GM11168 (cell line): Measurements from ENCODE around the gene SLC6A7.
"Not testable (repeated sequence)": the region's sequence is repeated elsewhere in the genome, so short reads cannot be mapped to it uniquely, and the experiment has no call there.

Source experiments
- in situ Hi-C: fragments of 300-500 bp; cut with MboI; formaldehyde crosslinking; loops from one replicate; pipeline ENCODE4 v1.12.0; 2022; ENCODE audit warnings: low sequenced_read_pairs; ENCODE audit not compliant: unreplicated experiment

Gene SLC6A7

GRCh38 chr5:150210644-150211043, 20.8 kb downstream of the SLC6A7 start:
- in situ Hi-C loops, result no loop called here

- in situ Hi-C loops, result no loop called here
Measured at GRCh38 chr5:150211156-150212030, 21.5 kb downstream of the SLC6A7 start.

- in situ Hi-C loops, result no loop called here
Measured at GRCh38 chr5:150213530-150213929, 23.7 kb downstream of the SLC6A7 start.

GRCh38 chr5:150214289-150214688, 24.4 kb downstream of the SLC6A7 start:
- in situ Hi-C loops, result no loop called here

- in situ Hi-C loops, result no loop called here
Measured at GRCh38 chr5:150215979-150216944, 26.4 kb downstream of the SLC6A7 start.

- in situ Hi-C loops, result no loop called here
Measured at GRCh38 chr5:150217038-150217437, 27.2 kb downstream of the SLC6A7 start.

GRCh38 chr5:150217873-150218692, 28.2 kb downstream of the SLC6A7 start:
- in situ Hi-C loops, result no loop called here

- in situ Hi-C loops, result no loop called here
Measured at GRCh38 chr5:150218693-150219035, 28.8 kb downstream of the SLC6A7 start.

GRCh38 chr5:150219142-150219541, 29.3 kb downstream of the SLC6A7 start:
- in situ Hi-C loops, result no loop called here

GRCh38 chr5:150219861-150220260, 30.0 kb downstream of the SLC6A7 start:
- in situ Hi-C loops, result no loop called here

GRCh38 chr5:150221471-150221870, 31.6 kb downstream of the SLC6A7 start:
- in situ Hi-C loops, result no loop called here

GRCh38 chr5:150222906-150223305, 33.0 kb downstream of the SLC6A7 start:
- in situ Hi-C loops, result no loop called here

GRCh38 chr5:150223474-150223873, 33.6 kb downstream of the SLC6A7 start:
- in situ Hi-C loops, result no loop called here

- in situ Hi-C loops, result no loop called here
Measured at GRCh38 chr5:150224483-150225027, 34.7 kb downstream of the SLC6A7 start.

- in situ Hi-C loops, result no loop called here
Measured at GRCh38 chr5:150227036-150227435, 37.2 kb downstream of the SLC6A7 start.

GRCh38 chr5:150227606-150228273, 37.9 kb downstream of the SLC6A7 start:
- in situ Hi-C loops, result no loop called here

- in situ Hi-C loops, result no loop called here
Measured at GRCh38 chr5:150229571-150229970, 39.7 kb downstream of the SLC6A7 start.

GRCh38 chr5:150230842-150231241, 41.0 kb downstream of the SLC6A7 start:
- in situ Hi-C loops, result no loop called here

GRCh38 chr5:150233706-150234105, 43.8 kb downstream of the SLC6A7 start:
- in situ Hi-C loops, result not testable (repeated sequence)
